ENCODE data around the gene SQSTM1.
"Not testable (repeated sequence)": the region's sequence is repeated elsewhere in the genome, so short reads cannot be mapped to it uniquely, and the experiment has no call there.

The SQSTM1 gene

GRCh38 chr5:179860301-179860700, 39.6 kb downstream of the SQSTM1 start:
- DNase-seq, result no peak

GRCh38 chr5:179862296-179862695, 41.6 kb downstream of the SQSTM1 start:
- no peak for DNase-seq

- no peak for DNase-seq
These were observed 42.2 kb downstream of the SQSTM1 start for GRCh38 chr5:179862891-179863290.

GRCh38 chr5:179863449-179864085, 42.9 kb downstream of the SQSTM1 start:
- DNase-seq, result no peak

GRCh38 chr5:179864686-179865085, 44.0 kb downstream of the SQSTM1 start:
- no peak for DNase-seq

GRCh38 chr5:179865491-179866240, 45.0 kb downstream of the SQSTM1 start:
- DNase-seq, result no peak

DNA sequence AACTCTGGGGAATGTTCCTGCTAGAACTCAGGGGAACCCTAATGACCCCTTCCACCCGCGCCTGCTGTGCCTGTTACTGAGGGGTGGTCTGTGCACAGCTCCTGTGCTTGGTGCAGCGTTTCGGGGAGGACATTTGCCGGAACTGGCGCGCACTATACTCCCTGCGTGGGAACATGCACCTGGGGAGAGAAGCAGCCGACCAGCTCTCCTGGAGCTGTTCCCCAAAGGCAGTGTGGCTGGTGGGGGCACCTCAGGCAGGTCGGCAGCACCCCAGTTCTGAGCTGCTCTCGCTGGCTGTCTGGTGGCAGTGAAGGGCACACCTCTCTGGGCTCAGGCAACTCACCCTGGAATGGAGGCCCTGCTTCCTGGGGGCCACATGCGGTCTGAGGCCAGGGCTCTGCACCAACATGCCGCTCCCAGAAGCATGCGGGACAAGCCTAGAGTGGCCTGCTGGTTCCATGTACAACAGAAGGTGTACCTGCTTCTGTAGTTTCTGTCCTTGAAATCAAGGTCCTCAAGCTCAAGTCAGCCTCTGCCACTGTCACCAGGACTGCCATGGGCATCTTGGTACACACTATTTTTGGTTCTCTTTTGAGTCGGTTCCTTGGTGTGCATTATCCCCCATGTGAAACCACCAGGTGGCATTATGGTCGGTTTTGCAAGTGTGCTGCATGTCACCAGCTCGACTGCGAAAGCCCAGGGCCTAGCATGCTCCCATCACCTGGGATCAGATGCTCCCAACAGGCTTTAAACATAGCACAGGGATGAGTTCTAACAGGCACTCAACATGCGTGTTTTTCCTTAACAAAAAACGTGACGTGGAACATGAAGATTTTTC, 45.8 kb downstream of the SQSTM1 start:
- no peak for DNase-seq

GRCh38 chr5:179867079-179867465, 46.4 kb downstream of the SQSTM1 start:
- DNase-seq, result no peak

DNA sequence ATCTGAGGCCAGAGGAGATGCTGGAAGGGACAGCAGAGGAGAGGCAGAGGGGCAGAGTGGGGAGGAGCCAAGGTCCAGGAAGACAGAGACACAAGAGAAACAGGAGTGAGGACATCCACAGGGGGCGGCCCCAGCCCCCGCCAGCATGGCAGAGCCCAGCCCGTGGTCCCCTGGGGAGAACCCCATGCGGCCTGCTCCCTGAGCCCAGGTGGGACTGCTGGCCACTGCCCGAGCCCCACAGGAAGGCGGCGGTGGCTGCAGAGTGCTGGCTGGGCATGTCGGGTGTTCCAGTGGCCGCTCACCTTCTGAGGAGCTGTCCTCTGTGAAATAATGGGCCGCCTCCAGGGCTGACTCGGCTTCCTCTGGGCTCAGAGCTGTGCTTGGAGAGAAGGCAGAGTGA, 46.8 kb downstream of the SQSTM1 start:
- no peak for DNase-seq

DNA sequence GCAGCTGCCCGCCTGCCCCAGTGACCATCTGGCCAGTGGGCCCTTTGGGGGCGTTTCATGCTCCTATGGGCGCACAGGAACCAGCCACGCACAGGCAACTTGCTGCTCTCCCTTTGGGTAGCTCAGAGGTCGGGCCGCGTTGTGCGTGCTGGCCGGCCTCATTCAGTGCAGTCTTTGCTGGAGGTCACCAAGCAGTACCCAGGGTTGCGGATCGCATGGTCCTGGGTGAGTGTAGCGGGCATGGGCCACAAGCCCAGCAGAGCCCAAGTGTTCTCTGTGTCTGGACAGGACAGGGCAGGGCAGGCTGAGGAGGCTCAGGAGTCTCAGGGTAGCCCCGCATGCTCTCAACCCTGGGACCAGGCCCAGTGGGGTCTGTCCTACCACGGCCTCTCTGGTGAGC, 47.8 kb downstream of the SQSTM1 start:
- no peak for DNase-seq

GRCh38 chr5:179869101-179869500, 48.4 kb downstream of the SQSTM1 start:
- DNase-seq, result no peak

GRCh38 chr5:179869641-179870402, 49.1 kb downstream of the SQSTM1 start:
- DNase-seq, result no peak

DNA sequence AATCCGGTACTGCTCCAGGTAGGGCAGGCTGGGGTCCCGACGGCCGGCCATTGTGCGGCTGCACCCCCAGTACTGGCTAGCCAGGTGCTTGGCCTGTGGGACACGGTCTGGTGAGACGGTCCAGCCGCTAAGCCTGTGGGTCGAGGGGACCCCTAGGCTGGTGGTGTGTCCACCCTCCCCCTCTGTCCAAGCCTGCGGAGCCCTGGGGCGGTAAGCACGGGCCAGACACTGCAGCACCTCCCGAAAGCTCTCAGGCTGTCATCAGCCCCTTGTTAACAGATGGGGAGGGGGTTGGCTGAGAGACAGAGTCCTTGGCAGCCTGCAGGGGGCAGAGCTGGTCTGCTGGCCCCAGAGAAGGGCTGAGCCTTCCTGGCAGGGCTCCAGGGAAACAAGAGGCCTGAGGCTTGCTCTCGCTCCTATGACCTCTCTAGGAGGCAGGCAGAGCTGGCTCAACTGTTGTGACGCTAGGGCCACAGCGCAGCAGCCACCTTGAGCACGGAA, 49.7 kb downstream of the SQSTM1 start:
- DNase-seq, result no peak

- DNase-seq, result no peak
These were observed 50.2 kb downstream of the SQSTM1 start for GRCh38 chr5:179870952-179871351.

DNA sequence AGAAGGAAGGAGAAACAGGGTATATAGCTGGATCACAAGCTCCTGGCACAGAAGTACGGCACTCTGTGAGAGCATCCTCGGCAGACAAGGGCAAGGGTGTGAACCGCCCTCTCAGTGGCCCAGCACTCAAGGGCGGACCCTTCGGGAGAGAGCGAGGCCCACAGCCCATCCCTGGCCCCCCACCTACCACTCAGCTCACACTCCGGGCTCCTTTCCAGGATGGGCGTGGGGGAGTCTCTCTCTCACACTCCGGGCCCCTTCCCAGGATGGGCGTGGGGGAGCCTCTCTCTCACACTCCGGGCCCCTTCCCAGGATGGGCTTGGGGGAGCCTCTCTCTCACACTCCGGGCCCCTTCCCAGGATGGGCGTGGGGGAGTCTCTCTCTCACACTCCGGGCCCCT, 50.8 kb downstream of the SQSTM1 start:
- DNase-seq, result not testable (repeated sequence)

DNA sequence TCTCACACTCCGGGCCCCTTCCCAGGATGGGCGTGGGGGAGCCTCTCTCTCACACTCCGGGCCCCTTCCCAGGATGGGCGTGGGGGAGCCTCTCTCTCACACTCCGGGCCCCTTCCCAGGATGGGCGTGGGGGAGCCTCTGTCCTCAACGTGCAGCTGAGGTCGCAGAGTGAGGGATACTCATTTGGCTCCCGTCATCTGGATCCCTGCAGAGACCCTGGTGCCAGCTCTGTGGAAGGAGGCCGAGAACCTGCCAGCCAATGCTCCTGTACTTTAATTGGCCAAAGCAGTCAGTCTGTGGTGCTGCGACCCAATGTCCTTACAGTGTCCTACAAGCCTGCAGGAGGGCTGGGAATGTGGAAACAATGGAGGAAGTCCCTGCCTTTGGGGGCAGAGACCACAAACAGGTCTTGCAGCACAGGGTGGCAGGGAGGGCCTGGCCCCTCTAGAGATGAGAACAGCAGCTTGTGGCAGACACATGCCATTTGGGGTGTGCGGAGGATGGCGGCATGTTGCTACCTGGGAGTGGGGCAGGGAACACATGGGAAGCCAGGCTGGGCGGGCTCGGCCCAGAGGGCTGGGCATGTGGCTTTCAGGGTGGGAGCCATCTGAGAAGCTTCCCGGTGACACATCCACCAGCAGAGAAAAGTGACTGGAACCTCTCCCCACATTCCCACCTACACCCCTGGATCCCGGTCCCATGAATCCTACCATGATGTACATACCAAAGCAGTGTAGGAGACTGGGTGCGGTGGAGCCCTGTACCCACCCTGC, 51.5 kb downstream of the SQSTM1 start:
- DNase-seq, result no peak

GRCh38 chr5:179872828-179873575, 52.3 kb downstream of the SQSTM1 start:
- no peak for DNase-seq

DNA sequence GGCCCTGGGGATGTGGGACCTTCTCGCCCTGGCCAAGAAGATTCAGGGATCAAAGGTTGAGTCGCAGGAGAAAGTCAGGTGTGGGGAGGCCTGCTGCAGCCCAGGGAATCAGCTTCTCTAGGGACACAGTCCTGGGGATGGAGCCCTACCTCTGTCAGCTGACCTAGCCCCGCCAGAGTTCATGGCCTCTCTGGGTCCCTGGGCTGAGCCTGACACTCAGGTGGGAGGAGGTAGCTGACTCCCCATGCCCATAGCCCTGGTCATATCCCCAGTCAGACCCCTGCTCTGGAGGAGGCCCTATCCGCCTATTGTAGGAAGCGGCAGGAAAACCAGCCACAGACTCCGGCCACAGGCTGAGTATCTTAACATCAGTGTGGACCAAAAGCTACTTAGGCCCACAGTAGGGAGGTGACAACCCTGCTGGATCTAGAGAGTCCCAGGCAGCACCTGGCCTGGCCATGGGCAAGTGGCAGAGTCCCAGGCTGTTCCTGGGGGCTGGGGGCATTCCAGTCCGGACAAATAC, 52.9 kb downstream of the SQSTM1 start:
- DNase-seq, result no peak

- DNase-seq, result no peak
These were observed 53.4 kb downstream of the SQSTM1 start for GRCh38 chr5:179874136-179874535.

GRCh38 chr5:179874536-179875292, 54.0 kb downstream of the SQSTM1 start:
- DNase-seq, result no peak
